Testis (tissue), 2 donors: Measurements from ENCODE around the gene TMEM87B.

Experiments used
- POLR2A ChIP-seq: fragments of 450-650 bp; IDR thresholded peaks from one replicate; pipeline ENCODE4 v1.6.1; 2017; ENCODE audit warnings: antibody characterized with exemption, mild to moderate bottlenecking, moderate library complexity
- TF ChIP-seq, protein P1 (sequence below), 3 experiments: fragments of 450-650 bp in 2 of 3; fragments of 200-600 bp in 1 of 3; sonication (generic) in 1 of 3; IDR thresholded peaks; one replicate each; pipeline ENCODE4 v1.5.1; 2016 to 2019; ENCODE audit warnings: antibody characterized with exemption in 3 of 3, mild to moderate bottlenecking in 2 of 3, moderate library complexity in 1 of 3

- TF ChIP-seq, protein P1, sequence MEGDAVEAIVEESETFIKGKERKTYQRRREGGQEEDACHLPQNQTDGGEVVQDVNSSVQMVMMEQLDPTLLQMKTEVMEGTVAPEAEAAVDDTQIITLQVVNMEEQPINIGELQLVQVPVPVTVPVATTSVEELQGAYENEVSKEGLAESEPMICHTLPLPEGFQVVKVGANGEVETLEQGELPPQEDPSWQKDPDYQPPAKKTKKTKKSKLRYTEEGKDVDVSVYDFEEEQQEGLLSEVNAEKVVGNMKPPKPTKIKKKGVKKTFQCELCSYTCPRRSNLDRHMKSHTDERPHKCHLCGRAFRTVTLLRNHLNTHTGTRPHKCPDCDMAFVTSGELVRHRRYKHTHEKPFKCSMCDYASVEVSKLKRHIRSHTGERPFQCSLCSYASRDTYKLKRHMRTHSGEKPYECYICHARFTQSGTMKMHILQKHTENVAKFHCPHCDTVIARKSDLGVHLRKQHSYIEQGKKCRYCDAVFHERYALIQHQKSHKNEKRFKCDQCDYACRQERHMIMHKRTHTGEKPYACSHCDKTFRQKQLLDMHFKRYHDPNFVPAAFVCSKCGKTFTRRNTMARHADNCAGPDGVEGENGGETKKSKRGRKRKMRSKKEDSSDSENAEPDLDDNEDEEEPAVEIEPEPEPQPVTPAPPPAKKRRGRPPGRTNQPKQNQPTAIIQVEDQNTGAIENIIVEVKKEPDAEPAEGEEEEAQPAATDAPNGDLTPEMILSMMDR (IDR thresholded peaks at IDR 0.05), result no peak
- TF ChIP-seq POLR2A, result no peak
These were observed 63.1 kb downstream of the TMEM87B start for GRCh38 chr2:112118148-112118547.
